Uterus (tissue), 4 donors: ENCODE measurements around the gene ZNF490. TPM values are rescaled to one million over a fixed set of nuclear protein-coding genes. Genes with fewer than 3 reads are reported as not detected.

ENCODE experiments used
- DNase-seq, 2 donors: peaks; one replicate each; pipeline ENCODE4 v3.0.0-alpha.2; 2019 to 2020
- H3K27ac ChIP-seq, 2 donors: fragments of 200-600 bp; sonication (generic); 1 replicate in 1 of 2; 2 replicates in 1 of 2; pipeline ENCODE4 v1.5.1; 2016 to 2018
- H3K27me3 ChIP-seq, 2 donors: fragments of 200-600 bp; sonication (generic); one replicate each; pipeline ENCODE4 v1.5.1; 2018 to 2019; ENCODE audit warnings: control low read depth in 1 of 2
- H3K36me3 ChIP-seq, 2 donors: fragments of 200-600 bp; sonication (generic); one replicate each; pipeline ENCODE4 v1.5.1; 2019; ENCODE audit warnings: control low read depth in 1 of 2
- H3K4me1 ChIP-seq, 2 donors: fragments of 200-600 bp; sonication (generic); one replicate each; pipeline ENCODE4 v1.5.1; 2018 to 2019; ENCODE audit warnings: control low read depth in 1 of 2
- H3K4me3 ChIP-seq, 2 donors: fragments of 200-600 bp; sonication (generic); 1 replicate in 1 of 2; 2 replicates in 1 of 2; pipeline ENCODE4 v1.5.1; 2018 to 2019; ENCODE audit warnings: mild to moderate bottlenecking in 1 of 2
- H3K9me3 ChIP-seq, 2 donors: fragments of 200-600 bp; sonication (generic); one replicate each; pipeline ENCODE4 v1.5.1; 2019; ENCODE audit warnings: control low read depth in 1 of 2
- POLR2A ChIP-seq, 2 donors: fragments of 450-650 bp; IDR thresholded peaks; one replicate each; pipeline ENCODE4 v1.6.1; 2016; ENCODE audit warnings: antibody characterized with exemption in 2 of 2, mild to moderate bottlenecking in 1 of 2, moderate library complexity in 1 of 2
- intact Hi-C: fragments of 100-400 bp; cut with DNase I; formaldehyde crosslinking; loops from one replicate; pipeline ENCODE4 v1.15.1; 2023; ENCODE audit warnings: low total_unique reads
- total RNA-seq, 4 donors: library from RNA; depleted of rRNA in 3 of 4; stranded (reverse); fragments of >200 nt in 3 of 4; gene quantifications; one replicate each; pipeline versions ENCODE4 v1.1.0 to v1.2.4, GENCODE V29; 2014 to 2023
- TF ChIP-seq, protein P1 (sequence below), 4 experiments: fragments of 200-600 bp in 2 of 4; fragments of 450-650 bp in 2 of 4; sonication (generic) in 2 of 4; IDR thresholded peaks; one replicate each; pipeline ENCODE4 v1.5.1; 2016 to 2019; ENCODE audit warnings: antibody characterized with exemption in 4 of 4, mild to moderate bottlenecking in 2 of 4, moderate library complexity in 1 of 4
- donor health status: DM: yes; HTN: yes; CAD: no.

Gene ZNF490
- total RNA-seq, 4 donors from 2014 or later, result 0.59 to 15.4 (median 8.1) TPM

DNA sequence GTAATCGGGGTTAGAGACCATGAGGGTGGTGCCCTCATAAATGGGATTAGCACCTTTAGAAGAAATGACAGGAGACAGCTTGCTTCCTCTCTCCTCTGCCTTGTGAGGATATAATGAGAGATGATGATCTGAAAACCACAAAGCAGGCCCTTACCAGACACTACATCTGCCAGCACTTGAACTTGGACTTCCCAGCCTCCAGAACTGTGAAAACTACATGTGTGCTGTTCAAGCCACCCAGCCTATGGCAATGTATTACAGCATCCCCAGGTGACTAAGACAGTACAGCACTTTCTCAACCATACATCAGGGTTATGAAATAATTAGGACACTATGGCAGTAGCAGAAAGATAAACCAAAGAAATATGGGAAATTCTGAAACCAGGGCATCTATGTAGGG, 66.8 kb downstream of the ZNF490 start:
- intact Hi-C loops, result no loop called here
- no peak overlapping the region for H3K4me3 ChIP-seq
- no peaks in the 10 kb centered on the region for H3K36me3 ChIP-seq
- H3K27ac ChIP-seq, result no peak overlapping the region
- no peaks in the 10 kb centered on the region for H3K27me3 ChIP-seq
- no peaks in the 10 kb centered on the region for H3K4me1 ChIP-seq
- DNase-seq, result no peak
- TF ChIP-seq POLR2A (IDR thresholded peaks at IDR 0.05), result no peak
- TF ChIP-seq, protein P1, sequence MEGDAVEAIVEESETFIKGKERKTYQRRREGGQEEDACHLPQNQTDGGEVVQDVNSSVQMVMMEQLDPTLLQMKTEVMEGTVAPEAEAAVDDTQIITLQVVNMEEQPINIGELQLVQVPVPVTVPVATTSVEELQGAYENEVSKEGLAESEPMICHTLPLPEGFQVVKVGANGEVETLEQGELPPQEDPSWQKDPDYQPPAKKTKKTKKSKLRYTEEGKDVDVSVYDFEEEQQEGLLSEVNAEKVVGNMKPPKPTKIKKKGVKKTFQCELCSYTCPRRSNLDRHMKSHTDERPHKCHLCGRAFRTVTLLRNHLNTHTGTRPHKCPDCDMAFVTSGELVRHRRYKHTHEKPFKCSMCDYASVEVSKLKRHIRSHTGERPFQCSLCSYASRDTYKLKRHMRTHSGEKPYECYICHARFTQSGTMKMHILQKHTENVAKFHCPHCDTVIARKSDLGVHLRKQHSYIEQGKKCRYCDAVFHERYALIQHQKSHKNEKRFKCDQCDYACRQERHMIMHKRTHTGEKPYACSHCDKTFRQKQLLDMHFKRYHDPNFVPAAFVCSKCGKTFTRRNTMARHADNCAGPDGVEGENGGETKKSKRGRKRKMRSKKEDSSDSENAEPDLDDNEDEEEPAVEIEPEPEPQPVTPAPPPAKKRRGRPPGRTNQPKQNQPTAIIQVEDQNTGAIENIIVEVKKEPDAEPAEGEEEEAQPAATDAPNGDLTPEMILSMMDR (IDR thresholded peaks at IDR 0.05), result no peak
- no peaks in the 10 kb centered on the region for H3K9me3 ChIP-seq

Other genes with a start within 250 kb of the ZNF490 start
- gene ZNF442, start 245.1 kb downstream of the ZNF490 start, total RNA-seq, result 10 to 100 TPM in 2 of 4 donors, 1 to 10 TPM in 2; 5.0 to 15.4 (median 9.5) TPM
- 10 to 100 TPM; 10.3 to 12.9 (median 12.0) TPM for gene ZNF799, start 209.5 kb downstream of the ZNF490 start, total RNA-seq
- 10 to 100 TPM in 1 of 4 donors, 1 to 10 TPM in 3; 5.3 to 15.4 (median 8.4) TPM for gene ZNF443, start 169.8 kb downstream of the ZNF490 start, total RNA-seq
- gene ZNF709, start 126.0 kb downstream of the ZNF490 start, total RNA-seq, result 10 to 100 TPM in 1 of 4 donors, 1 to 10 TPM in 3; 5.0 to 20.8 (median 6.9) TPM
- gene ZNF564, start 59.3 kb downstream of the ZNF490 start, total RNA-seq, result 10 to 100 TPM in 3 of 4 donors, under 1 TPM in 1; 0.88 to 28.1 (median 21.9) TPM
- 10 to 100 TPM; 22.9 to 67.9 (median 37.1) TPM for gene ZNF791, start 107 bp upstream of the ZNF490 start, total RNA-seq
- gene MAN2B1, start 55.9 kb upstream of the ZNF490 start, total RNA-seq, result 10 to 100 TPM; 15.9 to 54.1 (median 42.8) TPM
- 10 to 100 TPM in 2 of 4 donors, 1 to 10 TPM in 2; 1.5 to 24.7 (median 8.5) TPM for gene WDR83, start 56.0 kb upstream of the ZNF490 start, total RNA-seq
- gene DHPS, start 71.1 kb upstream of the ZNF490 start, total RNA-seq, result 100 to 1,000 TPM in 2 of 4 donors, 10 to 100 TPM in 2; 70.9 to 125 (median 97.1) TPM
- not detected for gene GNG14, start 77.2 kb upstream of the ZNF490 start, total RNA-seq
- gene FBXW9, start 85.8 kb upstream of the ZNF490 start, total RNA-seq, result 1 to 10 TPM in 2 of 4 donors, not detected in 2; 3.8 to 9.5 TPM
- gene TNPO2, start 113.1 kb upstream of the ZNF490 start, total RNA-seq, result 10 to 100 TPM; 29.7 to 92.9 (median 71.2) TPM
- 100 to 1,000 TPM in 3 of 4 donors, 10 to 100 TPM in 1; 88.8 to 490 (median 244) TPM for gene TRIR, start 123.9 kb upstream of the ZNF490 start, total RNA-seq
- 10 to 100 TPM; 15.4 to 57.4 (median 36.4) TPM for gene GET3, start 126.7 kb upstream of the ZNF490 start, total RNA-seq
- under 1 TPM in 2 of 4 donors, not detected in 2; 0.14 to 0.29 TPM for gene BEST2, start 141.0 kb upstream of the ZNF490 start, total RNA-seq
- gene HOOK2, start 164.7 kb upstream of the ZNF490 start, total RNA-seq, result 10 to 100 TPM in 2 of 4 donors, 1 to 10 TPM in 1, under 1 TPM in 1; 0.59 to 37.5 (median 14.0) TPM
- gene JUNB, start 180.7 kb upstream of the ZNF490 start, total RNA-seq, result 100 to 1,000 TPM in 1 of 4 donors, 10 to 100 TPM in 3; 47.4 to 417 (median 81.5) TPM
- gene PRDX2, start 191.0 kb upstream of the ZNF490 start, total RNA-seq, result 100 to 1,000 TPM; 148 to 178 (median 163) TPM
- gene THSD8, start 191.3 kb upstream of the ZNF490 start, total RNA-seq, result 1 to 10 TPM in 1 of 4 donors, not detected in 3; 4.1 TPM
- 10 to 100 TPM in 1 of 4 donors, 1 to 10 TPM in 3; 2.3 to 18.9 (median 3.1) TPM for gene RNASEH2A, start 195.8 kb upstream of the ZNF490 start, total RNA-seq
- not detected for gene RTBDN, start 223.8 kb upstream of the ZNF490 start, total RNA-seq
- gene MAST1, start 227.7 kb upstream of the ZNF490 start, total RNA-seq, result 1 to 10 TPM in 1 of 4 donors, not detected in 3; 1.2 TPM